H9 (cell line): ENCODE data around the gene TSKU. TPM values are rescaled to one million over a fixed set of nuclear protein-coding genes. Genes with fewer than 3 reads are reported as not detected.

Experiments used
- DNase-seq: peaks from one replicate; pipeline ENCODE4 v3.0.0-alpha.2; 2017
- H2AFZ ChIP-seq: one replicate; pipeline ENCODE4 v1.6.1; 2013; ENCODE audit warnings: mild to moderate bottlenecking, low read length, control low read depth, moderate library complexity
- H2AK5ac ChIP-seq: 2 replicates; pipeline ENCODE4 v1.6.1; 2013; ENCODE audit warnings: low read length, control low read depth, mixed read lengths; ENCODE audit not compliant: insufficient read length
- H2BK120ac ChIP-seq: one replicate; pipeline ENCODE4 v1.6.1; 2013; ENCODE audit warnings: low read depth, mild to moderate bottlenecking, low read length, control low read depth, inconsistent platforms; ENCODE audit not compliant: poor library complexity, severe bottlenecking
- H2BK12ac ChIP-seq: 2 replicates; pipeline ENCODE4 v1.6.1; 2013; ENCODE audit warnings: low read length, control low read depth, mixed read lengths, low read depth; ENCODE audit not compliant: insufficient read length
- H2BK15ac ChIP-seq: 2 replicates; pipeline ENCODE4 v1.6.1; 2013; ENCODE audit warnings: low read depth, low read length, control low read depth
- H2BK20ac ChIP-seq: one replicate; pipeline ENCODE4 v1.6.1; 2013; ENCODE audit warnings: low read depth, mild to moderate bottlenecking, low read length, control low read depth, inconsistent platforms; ENCODE audit not compliant: poor library complexity, severe bottlenecking
- H2BK5ac ChIP-seq: 2 replicates; pipeline ENCODE4 v1.6.1; 2013; ENCODE audit warnings: low read length, control low read depth, mixed read lengths; ENCODE audit not compliant: insufficient read length
- H3K14ac ChIP-seq: 2 replicates; pipeline ENCODE4 v1.6.1; 2013; ENCODE audit warnings: low read length, control low read depth; ENCODE audit not compliant: insufficient read depth
- H3K18ac ChIP-seq: 2 replicates; pipeline ENCODE4 v1.6.1; 2013; ENCODE audit warnings: low read depth, mild to moderate bottlenecking, mixed read lengths, low read length, control low read depth; ENCODE audit not compliant: insufficient read length
- H3K23ac ChIP-seq: 2 replicates; pipeline ENCODE4 v1.6.1; 2013; ENCODE audit warnings: low read length, control low read depth, mixed read lengths, low read depth; ENCODE audit not compliant: insufficient read length
- H3K23me2 ChIP-seq: 2 replicates; pipeline ENCODE4 v1.6.1; 2013; ENCODE audit warnings: low read depth, mild to moderate bottlenecking, mixed read lengths, low read length, control low read depth; ENCODE audit not compliant: insufficient read length, poor library complexity, severe bottlenecking
- H3K27ac ChIP-seq: 2 replicates; pipeline ENCODE4 v1.5.1; 2013; ENCODE audit warnings: low read length, control low read depth, mixed read lengths, low read depth; ENCODE audit not compliant: insufficient read length
- H3K27me3 ChIP-seq: 2 replicates; pipeline ENCODE4 v1.6.1; 2013; ENCODE audit warnings: low read length, control low read depth, inconsistent platforms; ENCODE audit not compliant: insufficient read depth
- H3K4ac ChIP-seq: 2 replicates; pipeline ENCODE4 v1.6.1; 2013; ENCODE audit warnings: low read depth, mild to moderate bottlenecking, control low read depth, inconsistent platforms, low read length, moderate library complexity
- H3K4me1 ChIP-seq: 2 replicates; pipeline ENCODE4 v1.6.1; 2013; ENCODE audit warnings: low read length, control low read depth, inconsistent platforms; ENCODE audit not compliant: insufficient read depth
- H3K4me2 ChIP-seq: 2 replicates; pipeline ENCODE4 v1.6.1; 2013; ENCODE audit warnings: low read length, control low read depth, mixed read lengths; ENCODE audit not compliant: insufficient read length, insufficient read depth
- H3K56ac ChIP-seq: 2 replicates; pipeline ENCODE4 v1.6.1; 2013; ENCODE audit warnings: low read depth, mild to moderate bottlenecking, mixed read lengths, low read length, control low read depth; ENCODE audit not compliant: insufficient read length
- H3K79me1 ChIP-seq: 2 replicates; pipeline ENCODE4 v1.6.1; 2013; ENCODE audit warnings: low read depth, mild to moderate bottlenecking, moderate library complexity, low read length, control low read depth, inconsistent platforms; ENCODE audit not compliant: insufficient read depth, poor library complexity, severe bottlenecking
- H3K79me2 ChIP-seq: 2 replicates; pipeline ENCODE4 v1.6.1; 2013; ENCODE audit warnings: low read length, control low read depth, inconsistent platforms; ENCODE audit not compliant: insufficient read depth
- H3K9ac ChIP-seq: 2 replicates; pipeline ENCODE4 v1.6.1; 2013; ENCODE audit warnings: low read length, control low read depth, mixed read lengths; ENCODE audit not compliant: insufficient read length; ENCODE audit errors: extremely low read depth
- H3K9me3 ChIP-seq: one replicate; pipeline ENCODE4 v1.6.1; 2013; ENCODE audit warnings: low read depth, low read length, inconsistent platforms; ENCODE audit not compliant: control insufficient read depth
- H3T11ph ChIP-seq: one replicate; pipeline ENCODE4 v1.6.1; 2013; ENCODE audit warnings: mild to moderate bottlenecking, low read length, control low read depth, inconsistent platforms
- H4K20me1 ChIP-seq: one replicate; pipeline ENCODE4 v1.6.1; 2013; ENCODE audit not compliant: control insufficient read depth, insufficient read length, insufficient read depth
- H4K5ac ChIP-seq: 2 replicates; pipeline ENCODE4 v1.6.1; 2013; ENCODE audit warnings: low read depth, mild to moderate bottlenecking, mixed read lengths, low read length, control low read depth; ENCODE audit not compliant: insufficient read length
- H4K8ac ChIP-seq: replicated peaks from 2 replicates; pipeline ENCODE4 v1.6.1; 2013; ENCODE audit warnings: low read length, control low read depth, mixed read lengths, low read depth; ENCODE audit not compliant: insufficient read length
- H4K91ac ChIP-seq: 2 replicates; pipeline ENCODE4 v1.6.1; 2013; ENCODE audit warnings: low read depth, mild to moderate bottlenecking, moderate library complexity, mixed read lengths, low read length, control low read depth; ENCODE audit not compliant: insufficient read length
- H3K27ac Mint-ChIP-seq, 3 experiments: 2 replicates in 2 of 3; 3 replicates in 1 of 3; pipeline ENCODE4 v1.8.0; 2020 to 2021; ENCODE audit warnings: mixed read lengths in 3 of 3, mild to moderate bottlenecking in 1 of 3, moderate library complexity in 1 of 3
- H3K27me3 Mint-ChIP-seq: 2 replicates; pipeline ENCODE4 v1.8.0; 2021; ENCODE audit warnings: low read depth, mild to moderate bottlenecking, moderate library complexity, mixed read lengths
- H3K36me3 Mint-ChIP-seq, 3 experiments: 2 replicates in 2 of 3; 3 replicates in 1 of 3; pipeline ENCODE4 v1.8.0; 2020 to 2021; ENCODE audit warnings: low read depth in 3 of 3, mixed read lengths in 3 of 3; ENCODE audit not compliant: insufficient read depth in 1 of 3
- H3K4me1 Mint-ChIP-seq, 2 experiments: 2 replicates each; pipeline ENCODE4 v1.8.0; 2020; ENCODE audit warnings: mixed read lengths in 2 of 2
- H3K4me3 Mint-ChIP-seq, 2 experiments: 2 replicates in 1 of 2; 3 replicates in 1 of 2; pipeline ENCODE4 v1.8.0; 2020 to 2021; ENCODE audit warnings: mild to moderate bottlenecking in 2 of 2, mixed read lengths in 2 of 2, moderate library complexity in 1 of 2
- H3K9me3 Mint-ChIP-seq, 2 experiments: 2 replicates in 1 of 2; 3 replicates in 1 of 2; pipeline ENCODE4 v1.8.0; 2020; ENCODE audit warnings: mild to moderate bottlenecking in 2 of 2, mixed read lengths in 2 of 2, moderate library complexity in 1 of 2
- WGBS: extraction: QIAGEN DNeasy Blood & Tissue Kit; methylation state at CpG from one replicate; pipeline ENCODE4 v1.1.7; 2013; ENCODE audit warnings: missing lambda C conversion rate, low lambda C conversion rate, mixed read lengths; ENCODE audit not compliant: insufficient read length; ENCODE audit errors: extremely low coverage; 5-methylcytosine and 5-hydroxymethylcytosine counted together
- total RNA-seq: library from RNA; stranded (reverse); gene quantifications from 2 replicates; pipeline ENCODE4 v1.2.1, GENCODE V29; 2021
- TF ChIP-seq, protein P1 (sequence below): fragments of 200-600 bp; sonication (generic); conservative IDR thresholded peaks from 3 replicates; pipeline ENCODE4 v1.8.0; 2021; ENCODE audit warnings: antibody characterized with exemption, mild to moderate bottlenecking

The TSKU gene
- total RNA-seq, 1 experiment from 2014 or later: 25.4 TPM

DNA sequence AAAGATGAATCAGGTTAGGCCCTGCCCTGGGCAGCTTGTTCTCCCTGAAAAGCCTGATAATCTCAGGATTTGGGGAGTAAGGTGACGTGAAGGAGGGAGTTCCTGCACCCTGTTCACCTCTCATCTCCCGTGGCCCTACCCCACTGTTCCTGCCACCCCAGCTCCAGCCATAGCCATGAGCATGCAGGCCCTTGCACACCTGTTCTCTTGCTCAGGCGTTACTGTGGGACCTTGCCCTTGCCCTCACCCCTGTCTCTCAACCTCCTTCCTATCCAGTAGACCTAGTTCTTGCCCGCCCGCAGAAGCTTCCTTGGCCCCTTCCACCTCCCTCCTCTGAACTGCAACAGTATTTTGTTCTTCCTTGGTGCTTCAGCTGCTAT, 15.0 kb downstream of the TSKU start:
- Histone ChIP-seq H3K27ac (no peak overlapping the region), H2BK15ac (no peak overlapping the region), H3K4me1 (no peaks in the 10 kb centered on the region; the same call in 1 of the 2 replicates), H2AFZ (no peak overlapping the region), H3K56ac (no peak overlapping the region), H2BK5ac (no peak overlapping the region), H4K20me1 (no peaks in the 10 kb centered on the region), H3T11ph (no peak overlapping the region), H3K23me2 (no peaks in the 10 kb centered on the region), H4K5ac (no peak overlapping the region), H3K14ac (no peak overlapping the region), H3K9me3 (no peaks in the 10 kb centered on the region), H2BK12ac (no peak overlapping the region), H3K23ac (no peak overlapping the region), H3K27me3 (no peaks in the 10 kb centered on the region), H3K18ac (no peak overlapping the region), H4K91ac (no peak overlapping the region), H2BK120ac (no peak overlapping the region), H3K4ac (no peak overlapping the region), H3K79me1 (no peaks in the 10 kb centered on the region), H4K8ac (no peak overlapping the region), H2AK5ac (no peak overlapping the region), H3K9ac (no peak overlapping the region), H3K4me2 (no peak overlapping the region), H2BK20ac (no peak overlapping the region), H3K79me2 (no peaks in the 10 kb centered on the region; the same call in 1 of the 2 replicates)
- no peak overlapping the region for H3K4me3 Mint-ChIP-seq
- DNase-seq: no peak
- H3K27me3 Mint-ChIP-seq: peaks cover 5% of the 10 kb centered on the region
- WGBS: no CpG with 5 or more reads among the region's 5 CpGs
- TF ChIP-seq, protein P1, sequence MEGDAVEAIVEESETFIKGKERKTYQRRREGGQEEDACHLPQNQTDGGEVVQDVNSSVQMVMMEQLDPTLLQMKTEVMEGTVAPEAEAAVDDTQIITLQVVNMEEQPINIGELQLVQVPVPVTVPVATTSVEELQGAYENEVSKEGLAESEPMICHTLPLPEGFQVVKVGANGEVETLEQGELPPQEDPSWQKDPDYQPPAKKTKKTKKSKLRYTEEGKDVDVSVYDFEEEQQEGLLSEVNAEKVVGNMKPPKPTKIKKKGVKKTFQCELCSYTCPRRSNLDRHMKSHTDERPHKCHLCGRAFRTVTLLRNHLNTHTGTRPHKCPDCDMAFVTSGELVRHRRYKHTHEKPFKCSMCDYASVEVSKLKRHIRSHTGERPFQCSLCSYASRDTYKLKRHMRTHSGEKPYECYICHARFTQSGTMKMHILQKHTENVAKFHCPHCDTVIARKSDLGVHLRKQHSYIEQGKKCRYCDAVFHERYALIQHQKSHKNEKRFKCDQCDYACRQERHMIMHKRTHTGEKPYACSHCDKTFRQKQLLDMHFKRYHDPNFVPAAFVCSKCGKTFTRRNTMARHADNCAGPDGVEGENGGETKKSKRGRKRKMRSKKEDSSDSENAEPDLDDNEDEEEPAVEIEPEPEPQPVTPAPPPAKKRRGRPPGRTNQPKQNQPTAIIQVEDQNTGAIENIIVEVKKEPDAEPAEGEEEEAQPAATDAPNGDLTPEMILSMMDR: no peak
- peaks cover 9 to 19% (median 12%) of the 10 kb centered on the region in 3 experiments for H3K36me3 Mint-ChIP-seq
- H3K4me1 Mint-ChIP-seq: peaks cover 47 to 62% of the 10 kb centered on the region in 2 experiments
- no peak overlapping the region; a peak in 2 of 7 replicates for H3K27ac Mint-ChIP-seq
- no peaks in the 10 kb centered on the region for H3K9me3 Mint-ChIP-seq
